HG02970 (cell line): Measurements from ENCODE around the gene AGAP1.

Experiments
- ATAC-seq: cut with Tn5 transposase; IDR thresholded peaks from one replicate; pipeline ENCODE4 v1.9.1; 2021; ENCODE audit warnings: mild to moderate bottlenecking, moderate library complexity, moderate number of reproducible peaks; ENCODE audit not compliant: unreplicated experiment, low FRiP score

Gene AGAP1

GRCh38 chr2:235820571-235820970 is 326.7 kb downstream of the AGAP1 start:
- ATAC-seq, result no peak

- ATAC-seq, result no peak
These were observed 330.5 kb downstream of the AGAP1 start for GRCh38 chr2:235824331-235824730.

GRCh38 chr2:235825946-235826345 is 332.1 kb downstream of the AGAP1 start:
- ATAC-seq, result no peak

GRCh38 chr2:235826826-235827225 is 333.0 kb downstream of the AGAP1 start:
- ATAC-seq, result no peak

GRCh38 chr2:235827585-235827992 is 333.7 kb downstream of the AGAP1 start:
- no peak for ATAC-seq

- no peak for ATAC-seq
These were observed 335.9 kb downstream of the AGAP1 start for GRCh38 chr2:235829726-235830125.

GRCh38 chr2:235831755-235832154 is 337.9 kb downstream of the AGAP1 start:
- ATAC-seq, result no peak

GRCh38 chr2:235832941-235833340 is 339.1 kb downstream of the AGAP1 start:
- ATAC-seq, result no peak

GRCh38 chr2:235833971-235834620 is 340.3 kb downstream of the AGAP1 start:
- ATAC-seq, result no peak

- ATAC-seq, result no peak
These were observed 340.9 kb downstream of the AGAP1 start for GRCh38 chr2:235834781-235835180.

GRCh38 chr2:235835810-235836209 is 342.0 kb downstream of the AGAP1 start:
- no peak for ATAC-seq

GRCh38 chr2:235836491-235836911 is 342.7 kb downstream of the AGAP1 start:
- no peak for ATAC-seq

- no peak for ATAC-seq
These were observed 345.4 kb downstream of the AGAP1 start for GRCh38 chr2:235839226-235839625.

GRCh38 chr2:235839974-235840373 is 346.1 kb downstream of the AGAP1 start:
- ATAC-seq, result no peak

GRCh38 chr2:235841863-235842262 is 348.0 kb downstream of the AGAP1 start:
- ATAC-seq, result no peak

GRCh38 chr2:235842941-235843340 is 349.1 kb downstream of the AGAP1 start:
- ATAC-seq, result no peak

GRCh38 chr2:235843591-235844395 is 349.9 kb downstream of the AGAP1 start:
- no peak for ATAC-seq

- no peak for ATAC-seq
These were observed 350.7 kb downstream of the AGAP1 start for GRCh38 chr2:235844561-235844960.

- no peak for ATAC-seq
These were observed 351.4 kb downstream of the AGAP1 start for GRCh38 chr2:235845245-235845644.

GRCh38 chr2:235847576-235847975 is 353.7 kb downstream of the AGAP1 start:
- no peak for ATAC-seq

- no peak for ATAC-seq
These were observed 354.2 kb downstream of the AGAP1 start for GRCh38 chr2:235848055-235848454.

GRCh38 chr2:235848946-235849345 is 355.1 kb downstream of the AGAP1 start:
- ATAC-seq, result no peak
